ENCODE results near the gene JADE1.

Gene JADE1

GRCh38 chr4:128861856-128862518 is 52.5 kb downstream of the JADE1 start:
- Histone ChIP-seq H3K4me3 (ENCODE audit: low read depth, low read length) (no peak overlapping the region), H3K9ac (ENCODE audit: low read depth, low read length) (no peak overlapping the region), H3K36me3 (ENCODE audit: control insufficient read depth, insufficient read depth, low read length) (peaks cover 99% of the 10 kb centered on the region), H3K4me1 (ENCODE audit: control insufficient read depth, insufficient read depth, low read length) (peaks cover 30% of the 10 kb centered on the region), H3K9me3 (ENCODE audit: control insufficient read depth, insufficient read depth, low read length) (no peaks in the 10 kb centered on the region), H3K27ac (ENCODE audit: low read depth, low read length) (no peak overlapping the region), H3K27me3 (ENCODE audit: control insufficient read depth, insufficient read depth, low read length) (no peaks in the 10 kb centered on the region)

- H3K27ac ChIP-seq (ENCODE audit: low read depth, low read length): peak overlapping the region; percentile 59
Observed at GRCh38 chr4:128862608-128863311, 53.3 kb downstream of the JADE1 start.

GRCh38 chr4:128863312-128864075 is 54.0 kb downstream of the JADE1 start:
- peaks cover 99% of the 10 kb centered on the region for H3K36me3 ChIP-seq (ENCODE audit: control insufficient read depth, insufficient read depth, low read length)
- peak overlapping the region; percentile 59 for H3K27ac ChIP-seq (ENCODE audit: low read depth, low read length)
- H3K9ac ChIP-seq (ENCODE audit: low read depth, low read length): no peak overlapping the region
- no peaks in the 10 kb centered on the region for H3K9me3 ChIP-seq (ENCODE audit: control insufficient read depth, insufficient read depth, low read length)
- H3K4me3 ChIP-seq (ENCODE audit: low read depth, low read length): no peak overlapping the region
- no peaks in the 10 kb centered on the region for H3K27me3 ChIP-seq (ENCODE audit: control insufficient read depth, insufficient read depth, low read length)
- H3K4me1 ChIP-seq (ENCODE audit: control insufficient read depth, insufficient read depth, low read length): peaks cover 30% of the 10 kb centered on the region

More at GRCh38 chr4:128862608-128863311, 53.3 kb downstream of the JADE1 start:
- Histone ChIP-seq H3K36me3 (ENCODE audit: control insufficient read depth, insufficient read depth, low read length) (peaks cover 99% of the 10 kb centered on the region), H3K4me3 (ENCODE audit: low read depth, low read length) (no peak overlapping the region), H3K9me3 (ENCODE audit: control insufficient read depth, insufficient read depth, low read length) (no peaks in the 10 kb centered on the region), H3K27me3 (ENCODE audit: control insufficient read depth, insufficient read depth, low read length) (no peaks in the 10 kb centered on the region), H3K9ac (ENCODE audit: low read depth, low read length) (no peak overlapping the region), H3K4me1 (ENCODE audit: control insufficient read depth, insufficient read depth, low read length) (peaks cover 30% of the 10 kb centered on the region)

GRCh38 chr4:128865132-128865531 is 55.6 kb downstream of the JADE1 start:
- peaks cover 100% of the 10 kb centered on the region for H3K36me3 ChIP-seq (ENCODE audit: control insufficient read depth, insufficient read depth, low read length)
- H3K9me3 ChIP-seq (ENCODE audit: control insufficient read depth, insufficient read depth, low read length): no peaks in the 10 kb centered on the region
- H3K4me3 ChIP-seq (ENCODE audit: low read depth, low read length): no peak overlapping the region
- no peaks in the 10 kb centered on the region for H3K27me3 ChIP-seq (ENCODE audit: control insufficient read depth, insufficient read depth, low read length)
- peaks cover 30% of the 10 kb centered on the region for H3K4me1 ChIP-seq (ENCODE audit: control insufficient read depth, insufficient read depth, low read length)
- no peak overlapping the region for H3K9ac ChIP-seq (ENCODE audit: low read depth, low read length)
- no peak overlapping the region for H3K27ac ChIP-seq (ENCODE audit: low read depth, low read length)

GRCh38 chr4:128866269-128866668 is 56.8 kb downstream of the JADE1 start:
- H3K4me3 ChIP-seq (ENCODE audit: low read depth, low read length): no peak overlapping the region
- H3K36me3 ChIP-seq (ENCODE audit: control insufficient read depth, insufficient read depth, low read length): peaks cover 100% of the 10 kb centered on the region
- no peak overlapping the region for H3K27ac ChIP-seq (ENCODE audit: low read depth, low read length)
- H3K4me1 ChIP-seq (ENCODE audit: control insufficient read depth, insufficient read depth, low read length): peaks cover 30% of the 10 kb centered on the region
- H3K9ac ChIP-seq (ENCODE audit: low read depth, low read length): no peak overlapping the region
- no peaks in the 10 kb centered on the region for H3K27me3 ChIP-seq (ENCODE audit: control insufficient read depth, insufficient read depth, low read length)
- H3K9me3 ChIP-seq (ENCODE audit: control insufficient read depth, insufficient read depth, low read length): no peaks in the 10 kb centered on the region

GRCh38 chr4:128866691-128867090 is 57.2 kb downstream of the JADE1 start:
- Histone ChIP-seq H3K4me3 (ENCODE audit: low read depth, low read length) (no peak overlapping the region), H3K27me3 (ENCODE audit: control insufficient read depth, insufficient read depth, low read length) (no peaks in the 10 kb centered on the region), H3K4me1 (ENCODE audit: control insufficient read depth, insufficient read depth, low read length) (peaks cover 30% of the 10 kb centered on the region), H3K9ac (ENCODE audit: low read depth, low read length) (no peak overlapping the region), H3K9me3 (ENCODE audit: control insufficient read depth, insufficient read depth, low read length) (no peaks in the 10 kb centered on the region), H3K27ac (ENCODE audit: low read depth, low read length) (no peak overlapping the region), H3K36me3 (ENCODE audit: control insufficient read depth, insufficient read depth, low read length) (peaks cover 100% of the 10 kb centered on the region)

- H3K4me1 ChIP-seq (ENCODE audit: control insufficient read depth, insufficient read depth, low read length): peaks cover 17% of the 10 kb centered on the region
- H3K4me3 ChIP-seq (ENCODE audit: low read depth, low read length): no peak overlapping the region
- H3K9me3 ChIP-seq (ENCODE audit: control insufficient read depth, insufficient read depth, low read length): no peaks in the 10 kb centered on the region
- no peak overlapping the region for H3K9ac ChIP-seq (ENCODE audit: low read depth, low read length)
- no peaks in the 10 kb centered on the region for H3K27me3 ChIP-seq (ENCODE audit: control insufficient read depth, insufficient read depth, low read length)
- no peak overlapping the region for H3K27ac ChIP-seq (ENCODE audit: low read depth, low read length)
- peaks cover 100% of the 10 kb centered on the region for H3K36me3 ChIP-seq (ENCODE audit: control insufficient read depth, insufficient read depth, low read length)
Observed at GRCh38 chr4:128868758-128869157, 59.3 kb downstream of the JADE1 start.

GRCh38 chr4:128869776-128870509 is 60.4 kb downstream of the JADE1 start:
- Histone ChIP-seq H3K4me3 (ENCODE audit: low read depth, low read length) (no peak overlapping the region), H3K27ac (ENCODE audit: low read depth, low read length) (no peak overlapping the region), H3K36me3 (ENCODE audit: control insufficient read depth, insufficient read depth, low read length) (peaks cover 99% of the 10 kb centered on the region), H3K9me3 (ENCODE audit: control insufficient read depth, insufficient read depth, low read length) (no peaks in the 10 kb centered on the region), H3K4me1 (ENCODE audit: control insufficient read depth, insufficient read depth, low read length) (peaks cover 15% of the 10 kb centered on the region), H3K27me3 (ENCODE audit: control insufficient read depth, insufficient read depth, low read length) (no peaks in the 10 kb centered on the region), H3K9ac (ENCODE audit: low read depth, low read length) (no peak overlapping the region)

- peaks cover 5% of the 10 kb centered on the region; the same call in 1 of the 2 replicates for H3K4me1 ChIP-seq (ENCODE audit: control insufficient read depth, insufficient read depth, low read length)
- H3K27me3 ChIP-seq (ENCODE audit: control insufficient read depth, insufficient read depth, low read length): no peaks in the 10 kb centered on the region
- H3K27ac ChIP-seq (ENCODE audit: low read depth, low read length): no peak overlapping the region
- no peak overlapping the region for H3K4me3 ChIP-seq (ENCODE audit: low read depth, low read length)
- no peak overlapping the region for H3K9ac ChIP-seq (ENCODE audit: low read depth, low read length)
- peaks cover 84% of the 10 kb centered on the region for H3K36me3 ChIP-seq (ENCODE audit: control insufficient read depth, insufficient read depth, low read length)
- no peaks in the 10 kb centered on the region for H3K9me3 ChIP-seq (ENCODE audit: control insufficient read depth, insufficient read depth, low read length)
Observed at GRCh38 chr4:128871948-128872347, 62.4 kb downstream of the JADE1 start.

GRCh38 chr4:128876200-128876599 is 66.7 kb downstream of the JADE1 start:
- H3K9ac ChIP-seq (ENCODE audit: low read depth, low read length): no peak overlapping the region
- no peak overlapping the region for H3K27ac ChIP-seq (ENCODE audit: low read depth, low read length)
- H3K27me3 ChIP-seq (ENCODE audit: control insufficient read depth, insufficient read depth, low read length): no peaks in the 10 kb centered on the region
- H3K4me3 ChIP-seq (ENCODE audit: low read depth, low read length): no peak overlapping the region
- peaks cover 42% of the 10 kb centered on the region for H3K36me3 ChIP-seq (ENCODE audit: control insufficient read depth, insufficient read depth, low read length)
- H3K9me3 ChIP-seq (ENCODE audit: control insufficient read depth, insufficient read depth, low read length): no peaks in the 10 kb centered on the region
- H3K4me1 ChIP-seq (ENCODE audit: control insufficient read depth, insufficient read depth, low read length): peaks cover 5% of the 10 kb centered on the region; the same call in 1 of the 2 replicates
